HepG2 (cell line): ENCODE measurements around the gene RBM12. TPM values are rescaled to one million over a fixed set of nuclear protein-coding genes. Genes with fewer than 3 reads are reported as not detected.

Experiments
- ATAD3A ChIP-seq: sonication (generic); formaldehyde crosslinking; IDR thresholded peaks from 2 replicates; pipeline ENCODE4 v1.4.0; 2020; ENCODE audit warnings: missing genetic modification reagents
- CBX1 ChIP-seq: IDR thresholded peaks from one replicate; pipeline ENCODE4 v1.6.1; 2016; ENCODE audit warnings: antibody characterized with exemption, low read depth
- ETV6 ChIP-seq: sonication (generic); formaldehyde crosslinking; conservative IDR thresholded peaks from 2 replicates; pipeline ENCODE4 v1.4.0; 2020; ENCODE audit warnings: missing genetic modification reagents
- HCFC1 ChIP-seq: fragments of 150-350 bp; IDR thresholded peaks from 2 replicates; pipeline ENCODE4 v1.6.1; 2014; ENCODE audit warnings: low read depth, low read length
- HHEX ChIP-seq: IDR thresholded peaks from 2 replicates; pipeline ENCODE4 v1.6.1; 2016; ENCODE audit warnings: control low read depth
- HNF4A ChIP-seq: sonication (generic); formaldehyde crosslinking; IDR thresholded peaks from 2 replicates; pipeline ENCODE4 v1.4.0; 2020; ENCODE audit warnings: missing genetic modification reagents
- KMT2A ChIP-seq: sonication (generic); formaldehyde crosslinking; IDR thresholded peaks from 2 replicates; pipeline ENCODE4 v1.4.0; 2020; ENCODE audit warnings: missing genetic modification reagents
- MBD4 ChIP-seq: IDR thresholded peaks from 2 replicates; pipeline ENCODE4 v1.6.1; 2012; ENCODE audit warnings: low read length, inconsistent platforms, borderline replicate concordance
- MXD4 ChIP-seq: IDR thresholded peaks from 2 replicates; pipeline ENCODE4 v1.6.1; 2016; ENCODE audit warnings: mild to moderate bottlenecking, missing biosample characterization, missing genetic modification reagents
- NCOA2 ChIP-seq: sonication (generic); formaldehyde crosslinking; IDR thresholded peaks from 2 replicates; pipeline ENCODE4 v1.8.0; 2022; ENCODE audit warnings: inconsistent platforms
- NFKBIZ ChIP-seq: IDR thresholded peaks from 2 replicates; pipeline ENCODE4 v1.6.1; 2018; ENCODE audit warnings: missing genetic modification reagents, missing compliant biosample characterization
- NR2F1 ChIP-seq, 2 experiments: fragments of 450-650 bp in 1 of 2; formaldehyde crosslinking in 1 of 2; IDR thresholded peaks; 2 replicates each; pipeline versions ENCODE4 v1.5.0 to v1.6.1; 2016 to 2020; ENCODE audit warnings: mild to moderate bottlenecking in 1 of 2, missing compliant biosample characterization in 1 of 2, missing genetic modification reagents in 1 of 2, moderate library complexity in 1 of 2
- PAX8 ChIP-seq: sonication (generic); formaldehyde crosslinking; IDR thresholded peaks from 2 replicates; pipeline ENCODE4 v1.8.0; 2022; ENCODE audit warnings: mild to moderate bottlenecking, missing genetic modification reagents, borderline replicate concordance
- POLR2G ChIP-seq: fragments of 200-400 bp; formaldehyde crosslinking; IDR thresholded peaks from 2 replicates; pipeline ENCODE4 v1.6.1; 2018; ENCODE audit warnings: mild to moderate bottlenecking, low read depth, low read length, moderate library complexity
- PPARG ChIP-seq: conservative IDR thresholded peaks from 2 replicates; pipeline ENCODE4 v1.6.1; 2016; ENCODE audit warnings: missing biosample characterization, missing genetic modification reagents
- SMYD3 ChIP-seq: sonication (generic); formaldehyde crosslinking; IDR thresholded peaks from 2 replicates; pipeline ENCODE4 v1.8.1; 2023; ENCODE audit warnings: mild to moderate bottlenecking, missing genetic modification reagents
- ZFP41 ChIP-seq: sonication (generic); formaldehyde crosslinking; IDR thresholded peaks from 2 replicates; pipeline ENCODE4 v1.4.0; 2020; ENCODE audit warnings: mild to moderate bottlenecking, missing genetic modification reagents, borderline replicate concordance
- ZFP90 ChIP-seq: sonication (generic); formaldehyde crosslinking; IDR thresholded peaks from 2 replicates; pipeline ENCODE4 v1.8.0; 2022; ENCODE audit warnings: missing genetic modification reagents, mild to moderate bottlenecking, inconsistent platforms, borderline replicate concordance
- ZNF274 ChIP-seq: sonication (generic); formaldehyde crosslinking; IDR thresholded peaks from 2 replicates; pipeline ENCODE4 v1.5.1; 2020; ENCODE audit warnings: mild to moderate bottlenecking, missing genetic modification reagents
- ZNF510 ChIP-seq: sonication (generic); formaldehyde crosslinking; IDR thresholded peaks from 2 replicates; pipeline ENCODE4 v1.4.0; 2020; ENCODE audit warnings: low read depth, mild to moderate bottlenecking, missing genetic modification reagents
- ZNF564 ChIP-seq: sonication (generic); formaldehyde crosslinking; IDR thresholded peaks from 2 replicates; pipeline ENCODE4 v1.8.1; 2023; ENCODE audit warnings: mild to moderate bottlenecking, missing genetic modification reagents
- ZNF607 ChIP-seq: sonication (generic); formaldehyde crosslinking; IDR thresholded peaks from 2 replicates; pipeline ENCODE4 v1.5.1; 2020; ENCODE audit warnings: missing genetic modification reagents, mild to moderate bottlenecking, borderline replicate concordance
- ZNF75D ChIP-seq: sonication (generic); formaldehyde crosslinking; IDR thresholded peaks from 2 replicates; pipeline ENCODE4 v1.8.1; 2023; ENCODE audit warnings: missing genetic modification reagents, mild to moderate bottlenecking, borderline replicate concordance
- ZNF816 ChIP-seq: sonication (generic); formaldehyde crosslinking; IDR thresholded peaks from 2 replicates; pipeline ENCODE4 v1.8.0; 2022; ENCODE audit warnings: missing genetic modification reagents, mild to moderate bottlenecking, borderline replicate concordance
- polyA plus RNA-seq, 8 experiments: library from polyadenylated mRNA; depleted of rRNA in 3 of 8; stranded (reverse) in 7 of 8; unstranded in 1 of 8; fragments of >200 nt; fragmentation: Illumina TruSeq in 4 of 8; extraction: Trizol in 4 of 8; gene quantifications; 2 replicates each; pipeline versions ENCODE4 v1.2.1 to v1.2.3, GENCODE V29; 2011 to 2016; ENCODE audit warnings: low read depth in 4 of 8, missing spikeins in 1 of 8, mixed read lengths in 1 of 8; ENCODE audit not compliant: insufficient read depth in 1 of 8
- total RNA-seq, 5 experiments: library from RNA; depleted of rRNA; stranded (reverse); fragments of >200 nt; fragmentation: Illumina TruSeq; extraction: Trizol; gene quantifications; 2 replicates each; pipeline ENCODE4 v1.2.3, GENCODE V29; 2016; ENCODE audit warnings: low read depth in 1 of 5
- TF ChIP-seq, protein P1 (sequence below): IDR thresholded peaks from 2 replicates; pipeline ENCODE4 v1.6.1; 2012; ENCODE audit warnings: low read depth, low read length, improper control_type of control experiment
- TF ChIP-seq, protein P2 (sequence below): sonication (generic); formaldehyde crosslinking; IDR thresholded peaks from 2 replicates; pipeline ENCODE4 v1.5.1; 2020; ENCODE audit warnings: mild to moderate bottlenecking, moderate library complexity, missing genetic modification reagents
- TF ChIP-seq, protein P3 (sequence below): sonication (generic); formaldehyde crosslinking; IDR thresholded peaks from 2 replicates; pipeline ENCODE4 v1.5.1; 2020; ENCODE audit warnings: missing genetic modification reagents, mild to moderate bottlenecking, borderline replicate concordance

RBM12 gene
- total and polyA plus RNA-seq, 2 of the 13 experiments (the other 11 are each of a cell fraction or from before 2014, with no cell fraction given): 97.9 to 104 TPM

DNA sequence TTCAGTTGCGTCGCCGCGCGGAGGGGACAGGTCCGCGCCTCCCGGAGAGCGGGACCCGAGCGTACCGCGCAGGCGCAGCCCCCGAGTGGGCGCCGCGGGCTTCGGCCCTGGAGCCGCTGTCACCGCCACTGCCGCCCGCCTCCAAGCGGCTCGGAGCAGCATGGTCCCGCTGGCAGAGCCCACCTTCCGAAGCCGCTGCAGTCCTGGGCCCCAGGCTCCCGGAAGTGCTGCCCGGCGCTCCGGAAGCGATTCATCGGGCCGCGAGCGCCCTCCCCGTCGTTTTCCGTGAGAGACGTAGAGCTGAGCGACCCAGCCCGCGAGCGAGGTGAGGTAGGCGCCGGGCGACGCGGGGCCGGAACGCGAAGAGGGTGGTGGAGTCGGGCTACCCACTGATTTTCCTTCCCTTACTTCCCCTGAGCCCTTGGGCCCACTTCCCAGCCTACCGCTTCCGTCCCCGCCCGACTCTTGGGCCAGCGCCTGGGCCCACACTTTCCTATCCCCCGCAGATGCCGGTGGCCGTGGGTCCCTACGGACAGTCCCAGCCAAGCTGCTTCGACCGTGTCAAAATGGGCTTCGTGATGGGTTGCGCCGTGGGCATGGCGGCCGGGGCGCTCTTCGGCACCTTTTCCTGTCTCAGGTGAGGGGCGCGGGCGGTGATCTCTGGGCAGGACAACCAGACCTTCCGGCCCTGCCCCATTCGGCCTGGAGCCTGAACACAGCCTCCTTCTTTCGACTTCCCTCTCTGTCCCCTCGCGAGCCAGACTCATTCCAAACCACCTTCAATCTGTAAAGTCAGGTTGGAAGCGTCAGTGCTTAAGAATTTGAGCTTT lies 34.6 kb upstream of the RBM12 start, which contains the start of the genes NFS1 and ROMO1 (continued):
- TF ChIP-seq HCFC1 (peak; percentile 81), HHEX (CRISPR knock-in tag) (no peak), POLR2G (peak; percentile 99), ZFP41 (CRISPR knock-in tag) (peak; percentile 93), NR2F1 (CRISPR knock-in tag; IDR thresholded peaks at IDR 0.05) (peak in 1 of 2 experiments; percentile 27; a peak in 1 of 4 replicates), NCOA2 (CRISPR knock-in tag) (peak; percentile 62), PAX8 (CRISPR knock-in tag) (peak; percentile 85), ZNF510 (CRISPR knock-in tag) (peak; percentile 62; the same call in 1 of the 2 replicates), ETV6 (CRISPR knock-in tag) (peak; percentile 77; the same call in 1 of the 2 replicates), ZNF816 (CRISPR knock-in tag) (peak; percentile 98), MBD4 (no peak), CBX1 (peak; percentile 74), SMYD3 (CRISPR knock-in tag) (peak; percentile 97), ZFP90 (CRISPR knock-in tag) (peak; percentile 96), PPARG (peak; percentile 89), ZNF564 (CRISPR knock-in tag) (peak; percentile 98), NFKBIZ (CRISPR knock-in tag) (peak; percentile 71), ZNF274 (CRISPR knock-in tag) (peak; percentile 99), ZNF75D (CRISPR knock-in tag) (no peak), ATAD3A (CRISPR knock-in tag) (peak; percentile 90; the same call in 1 of the 2 replicates), ZNF607 (CRISPR knock-in tag) (peak; percentile 98), HNF4A (CRISPR knock-in tag) (no peak; the same call in 1 of the 2 replicates), MXD4 (CRISPR knock-in tag) (peak; percentile 99), KMT2A (peak; percentile 100)
- TF ChIP-seq, protein P1, sequence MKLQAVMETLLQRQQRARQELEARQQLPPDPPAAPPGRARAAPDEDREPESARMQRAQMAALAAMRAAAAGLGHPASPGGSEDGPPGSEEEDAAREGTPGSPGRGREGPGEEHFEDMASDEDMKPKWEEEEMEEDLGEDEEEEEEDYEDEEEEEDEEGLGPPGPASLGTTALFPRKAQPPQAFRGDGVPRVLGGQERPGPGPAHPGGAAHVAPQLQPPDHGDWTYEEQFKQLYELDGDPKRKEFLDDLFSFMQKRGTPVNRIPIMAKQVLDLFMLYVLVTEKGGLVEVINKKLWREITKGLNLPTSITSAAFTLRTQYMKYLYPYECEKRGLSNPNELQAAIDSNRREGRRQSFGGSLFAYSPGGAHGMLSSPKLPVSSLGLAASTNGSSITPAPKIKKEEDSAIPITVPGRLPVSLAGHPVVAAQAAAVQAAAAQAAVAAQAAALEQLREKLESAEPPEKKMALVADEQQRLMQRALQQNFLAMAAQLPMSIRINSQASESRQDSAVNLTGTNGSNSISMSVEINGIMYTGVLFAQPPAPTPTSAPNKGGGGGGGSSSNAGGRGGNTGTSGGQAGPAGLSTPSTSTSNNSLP: no peak
- TF ChIP-seq, protein P2, sequence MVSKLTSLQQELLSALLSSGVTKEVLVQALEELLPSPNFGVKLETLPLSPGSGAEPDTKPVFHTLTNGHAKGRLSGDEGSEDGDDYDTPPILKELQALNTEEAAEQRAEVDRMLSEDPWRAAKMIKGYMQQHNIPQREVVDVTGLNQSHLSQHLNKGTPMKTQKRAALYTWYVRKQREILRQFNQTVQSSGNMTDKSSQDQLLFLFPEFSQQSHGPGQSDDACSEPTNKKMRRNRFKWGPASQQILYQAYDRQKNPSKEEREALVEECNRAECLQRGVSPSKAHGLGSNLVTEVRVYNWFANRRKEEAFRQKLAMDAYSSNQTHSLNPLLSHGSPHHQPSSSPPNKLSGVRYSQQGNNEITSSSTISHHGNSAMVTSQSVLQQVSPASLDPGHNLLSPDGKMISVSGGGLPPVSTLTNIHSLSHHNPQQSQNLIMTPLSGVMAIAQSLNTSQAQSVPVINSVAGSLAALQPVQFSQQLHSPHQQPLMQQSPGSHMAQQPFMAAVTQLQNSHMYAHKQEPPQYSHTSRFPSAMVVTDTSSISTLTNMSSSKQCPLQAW (CRISPR knock-in tag): peak; percentile 75
- TF ChIP-seq, protein P3, sequence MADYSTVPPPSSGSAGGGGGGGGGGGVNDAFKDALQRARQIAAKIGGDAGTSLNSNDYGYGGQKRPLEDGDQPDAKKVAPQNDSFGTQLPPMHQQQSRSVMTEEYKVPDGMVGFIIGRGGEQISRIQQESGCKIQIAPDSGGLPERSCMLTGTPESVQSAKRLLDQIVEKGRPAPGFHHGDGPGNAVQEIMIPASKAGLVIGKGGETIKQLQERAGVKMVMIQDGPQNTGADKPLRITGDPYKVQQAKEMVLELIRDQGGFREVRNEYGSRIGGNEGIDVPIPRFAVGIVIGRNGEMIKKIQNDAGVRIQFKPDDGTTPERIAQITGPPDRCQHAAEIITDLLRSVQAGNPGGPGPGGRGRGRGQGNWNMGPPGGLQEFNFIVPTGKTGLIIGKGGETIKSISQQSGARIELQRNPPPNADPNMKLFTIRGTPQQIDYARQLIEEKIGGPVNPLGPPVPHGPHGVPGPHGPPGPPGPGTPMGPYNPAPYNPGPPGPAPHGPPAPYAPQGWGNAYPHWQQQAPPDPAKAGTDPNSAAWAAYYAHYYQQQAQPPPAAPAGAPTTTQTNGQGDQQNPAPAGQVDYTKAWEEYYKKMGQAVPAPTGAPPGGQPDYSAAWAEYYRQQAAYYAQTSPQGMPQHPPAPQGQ: no peak
